ENCODE data around the gene PCDHGA7.
"Not testable (repeated sequence)": the region's sequence is repeated elsewhere in the genome, so short reads cannot be mapped to it uniquely, and the experiment has no call there.

Gene PCDHGA7

GRCh38 chr5:141402553-141403243 is 20.2 kb downstream of the PCDHGA7 start, which contains the start of gene PCDHGA9:
Gene PCDHGA9 (plus strand): TSS chr5:141402778. CDS start chr5:141402953, 175 bp downstream.
- DNase-seq = no peak

- no peak for DNase-seq
Observed at GRCh38 chr5:141403387-141403786, 20.8 kb downstream of the PCDHGA7 start.

GRCh38 chr5:141407790-141408505 is 25.4 kb downstream of the PCDHGA7 start, which contains the start of gene PCDHGB6:
Gene PCDHGB6 (plus strand): TSS chr5:141408021. CDS start chr5:141408203, 182 bp downstream.
- DNase-seq = peak in 3 of 6 experiments; percentile 23 to 37 (median 24)

GRCh38 chr5:141409598-141410306 is 27.2 kb downstream of the PCDHGA7 start:
- DNase-seq = no peak

- DNase-seq = no peak
Observed at GRCh38 chr5:141411575-141411974, 29.0 kb downstream of the PCDHGA7 start.

- peak in 5 of 6 experiments; percentile 21 to 56 (median 31) for DNase-seq
Observed at GRCh38 chr5:141412854-141413539, 30.5 kb downstream of the PCDHGA7 start, which contains the start of gene PCDHGA10. Gene PCDHGA10 (plus strand): TSS chr5:141412987. CDS start chr5:141413176, 189 bp downstream.

- DNase-seq = no peak
Observed at GRCh38 chr5:141413540-141414069, 31.1 kb downstream of the PCDHGA7 start.

- not testable (repeated sequence) for DNase-seq
Observed at GRCh38 chr5:141414548-141415274, 32.2 kb downstream of the PCDHGA7 start.

GRCh38 chr5:141415275-141415618 is 32.7 kb downstream of the PCDHGA7 start:
- DNase-seq = not testable (repeated sequence)

- peak in 3 of 6 experiments; percentile 18 to 28 (median 27) for DNase-seq
Observed at GRCh38 chr5:141417494-141418172, 35.1 kb downstream of the PCDHGA7 start, which contains the start of gene PCDHGB7. Gene PCDHGB7 (plus strand): TSS chr5:141417677. CDS start chr5:141417860, 183 bp downstream.

- DNase-seq = no peak
Observed at GRCh38 chr5:141419074-141419880, 36.7 kb downstream of the PCDHGA7 start.

GRCh38 chr5:141420855-141421488 is 38.4 kb downstream of the PCDHGA7 start, which contains the start of gene PCDHGA11:
Gene PCDHGA11 (plus strand): TSS chr5:141421051. CDS start chr5:141421228, 177 bp downstream.
- peak in 3 of 6 experiments; percentile 5 to 57 (median 33) for DNase-seq

- DNase-seq = no peak
Observed at GRCh38 chr5:141421489-141421855, 38.9 kb downstream of the PCDHGA7 start.

- DNase-seq = no peak
Observed at GRCh38 chr5:141422742-141423291, 40.3 kb downstream of the PCDHGA7 start.

- DNase-seq = no peak
Observed at GRCh38 chr5:141427783-141428426, 45.4 kb downstream of the PCDHGA7 start.

GRCh38 chr5:141430332-141431113 is 48.0 kb downstream of the PCDHGA7 start, which contains the start of gene PCDHGA12:
Gene PCDHGA12 (plus strand): TSS chr5:141430507. CDS start chr5:141430760, 253 bp downstream.
- DNase-seq = no peak

- DNase-seq = peak in 1 of 6 experiments; percentile 19
Observed at GRCh38 chr5:141431286-141431685, 48.7 kb downstream of the PCDHGA7 start.

All from stimulated activated naive CD4-positive, alpha-beta T cell (primary cell).